Measurements from ENCODE around the gene AIPL1.

Gene AIPL1

DNA sequence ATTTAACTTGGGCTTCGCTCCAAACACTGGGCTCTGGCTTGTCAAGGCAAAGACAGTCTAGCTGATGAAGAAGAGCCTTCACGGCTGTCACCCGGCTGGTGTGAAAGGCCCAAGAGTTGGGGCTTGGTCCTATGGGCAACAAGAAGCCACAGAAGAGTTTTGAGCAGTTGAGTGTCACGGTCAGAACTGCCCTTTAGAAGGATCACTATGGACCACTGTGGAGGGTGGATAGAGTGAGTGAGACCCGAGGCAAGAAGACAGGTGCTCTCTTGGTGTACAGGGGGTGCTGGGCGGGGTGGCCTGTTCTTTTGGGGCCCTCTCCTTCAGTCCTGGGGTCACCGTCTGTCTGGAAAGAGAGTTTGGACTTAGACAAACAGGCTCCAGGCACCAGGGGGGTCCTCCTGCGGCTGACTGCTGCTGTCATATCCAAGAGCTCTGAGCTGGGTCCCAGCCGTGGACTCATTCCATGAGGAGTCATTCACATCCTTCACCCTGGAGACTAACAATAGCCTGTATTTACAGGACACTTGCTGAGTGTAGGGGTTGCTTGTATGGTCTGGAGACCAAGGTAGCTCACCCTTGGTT lies 11.7 kb upstream of the AIPL1 start:
- TF ChIP-seq CTCF (IDR thresholded peaks at IDR 0.05; ENCODE audit: low read depth, low read length) = no peak
- no peak overlapping the region for H3K4me3 ChIP-seq (ENCODE audit: low read depth, low read length)

- H3K4me3 ChIP-seq (ENCODE audit: low read depth, low read length) = peak overlapping the region; percentile 70
- TF ChIP-seq CTCF (IDR thresholded peaks at IDR 0.05; ENCODE audit: low read depth, low read length) = no peak
Measured at GRCh38 chr17:6444571-6445335, 9.8 kb upstream of the AIPL1 start.

- H3K4me3 ChIP-seq (ENCODE audit: low read depth, low read length) = peak within 1 kb of the TSS; percentile 70
- TF ChIP-seq CTCF (IDR thresholded peaks at IDR 0.05; ENCODE audit: low read depth, low read length) = no peak
Measured at GRCh38 chr17:6443692-6444570, 9.0 kb upstream of the AIPL1 start, which contains the start of gene PIMREG. TSS of gene PIMREG (plus strand) at chr17:6444455. CDS start at chr17:6445111, 656 bp downstream.

DNA sequence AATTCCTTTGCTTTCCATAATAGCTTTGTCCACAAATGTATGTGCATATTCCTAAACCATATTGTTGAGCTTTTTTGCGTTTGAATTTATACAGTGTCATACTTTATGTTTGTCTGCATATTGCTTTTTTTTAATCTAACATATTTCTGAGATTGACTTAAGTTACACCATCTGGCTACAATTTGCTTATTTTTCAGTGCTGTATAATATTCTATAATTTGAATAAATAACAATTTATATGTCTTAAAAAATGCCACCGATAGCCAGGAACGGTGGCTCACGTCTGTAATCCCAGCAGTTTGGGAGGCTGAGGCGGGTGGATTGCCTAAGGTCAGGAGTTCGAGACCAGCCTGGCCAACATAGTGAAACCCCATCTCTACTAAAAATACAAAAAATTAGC lies 7.9 kb upstream of the AIPL1 start:
- no peak for TF ChIP-seq CTCF (IDR thresholded peaks at IDR 0.05; ENCODE audit: low read depth, low read length)
- no peak overlapping the region for H3K4me3 ChIP-seq (ENCODE audit: low read depth, low read length)

- TF ChIP-seq CTCF (IDR thresholded peaks at IDR 0.05; ENCODE audit: low read depth, low read length) = no peak
- H3K4me3 ChIP-seq (ENCODE audit: low read depth, low read length) = no peak overlapping the region
Measured at GRCh38 chr17:6439951-6440350, 5.0 kb upstream of the AIPL1 start.

- H3K4me3 ChIP-seq (ENCODE audit: low read depth, low read length) = no peak overlapping the region
- TF ChIP-seq CTCF (IDR thresholded peaks at IDR 0.05; ENCODE audit: low read depth, low read length) = no peak
Measured at GRCh38 chr17:6437956-6438355, 3.0 kb upstream of the AIPL1 start.

All from WI38 (cell line).